HepG2 (cell line): ENCODE measurements around the gene CATSPER2. TPM values are rescaled to one million over a fixed set of nuclear protein-coding genes. Genes with fewer than 3 reads are reported as not detected.
"Not testable (repeated sequence)": the region's sequence is repeated elsewhere in the genome, so short reads cannot be mapped to it uniquely, and the experiment has no call there.

Source experiments
- ATAC-seq: fragments of 200-7000 bp; cut with Tn5 transposase; 3 replicates; pipeline ENCODE4 v1.9.1; 2020; ENCODE audit warnings: mild to moderate bottlenecking, moderate library complexity
- BruUV-seq: library from RNA; stranded (reverse); fragments of 400-500 nt; replicated peaks from 2 replicates; lab custom pipeline; 2021; lab: Mats Ljungman, UMichigan
- CTCF ChIA-PET: fragments of 300-600 bp; formaldehyde crosslinking; extraction: SDS; loops from one replicate; lab custom pipeline; 2021; ENCODE audit warnings: low total read pairs, inconsistent platforms, low intra/inter-chr PET ratio; lab: Yijun Ruan, JAX
- POLR2A ChIA-PET: fragments of 350-600 bp; sonication (Branson Sonifier 250); formaldehyde crosslinking; loops from one replicate; lab custom pipeline; 2020; ENCODE audit warnings: antibody characterized with exemption, inconsistent platforms; lab: Yijun Ruan, JAX
- DNase-seq: peaks from one replicate; pipeline ENCODE4 v3.0.0-alpha.2; 2015; ENCODE audit warnings: low spot score
- FAIRE-seq: peaks from 3 replicates; lab custom pipeline; 2011; peaks lifted over from hg19 to GRCh38; lab: Jason Lieb, UNC
- H2AFZ ChIP-seq: one replicate; pipeline ENCODE4 v1.6.1; 2011; ENCODE audit warnings: low read length, inconsistent platforms
- H3K27ac ChIP-seq: fragments of 300-600 bp; 3 replicates; pipeline ENCODE4 v1.8.0; 2011; ENCODE audit warnings: mixed run types, mild to moderate bottlenecking, mixed read lengths, low read length, inconsistent platforms; ENCODE audit not compliant: insufficient read depth; ENCODE audit errors: extremely low read length
- H3K27me3 ChIP-seq, 2 experiments: fragments of 200-600 bp in 1 of 2; 2 replicates in 1 of 2; 3 replicates in 1 of 2; pipeline versions ENCODE4 v1.6.0 to v1.8.0; 2011; ENCODE audit warnings: low read length in 2 of 2, mild to moderate bottlenecking in 2 of 2, moderate library complexity in 2 of 2, inconsistent platforms in 1 of 2; ENCODE audit not compliant: insufficient read depth in 2 of 2, control insufficient read depth in 1 of 2
- H3K36me3 ChIP-seq, 2 experiments: fragments of 200-600 bp in 1 of 2; replicated peaks in 1 of 2; 2 replicates in 1 of 2; 3 replicates in 1 of 2; pipeline versions ENCODE4 v1.5.1 to v1.8.0; 2011; ENCODE audit warnings: low read length in 2 of 2, inconsistent platforms in 1 of 2; ENCODE audit not compliant: insufficient read depth in 2 of 2, control insufficient read depth in 1 of 2
- H3K4me1 ChIP-seq: 2 replicates; pipeline ENCODE4 v1.5.1; 2012; ENCODE audit warnings: low read length, inconsistent platforms; ENCODE audit not compliant: insufficient read depth
- H3K4me2 ChIP-seq: 2 replicates; pipeline ENCODE4 v1.6.0; 2011; ENCODE audit warnings: low read depth, low read length, inconsistent platforms
- H3K4me3 ChIP-seq, 3 experiments: fragments of 200-600 bp in 1 of 3; sonication (generic), shearing (Covaris generic) in 1 of 3; replicated peaks in 1 of 3; 2 replicates each; pipeline ENCODE4 v1.5.1; 2011 to 2016; ENCODE audit warnings: low read length in 3 of 3, inconsistent platforms in 2 of 3, low read depth in 2 of 3, mild to moderate bottlenecking in 2 of 3, control low read depth in 1 of 3, mixed read lengths in 1 of 3; ENCODE audit not compliant: insufficient read depth in 1 of 3
- H3K79me2 ChIP-seq: one replicate; pipeline ENCODE4 v1.6.1; 2011; ENCODE audit warnings: low read length, inconsistent platforms; ENCODE audit not compliant: insufficient read depth
- H3K9ac ChIP-seq: 2 replicates; pipeline ENCODE4 v1.6.0; 2011; ENCODE audit warnings: mild to moderate bottlenecking, low read depth, low read length, inconsistent platforms; ENCODE audit not compliant: insufficient read depth
- H3K9me3 ChIP-seq: 2 replicates; pipeline ENCODE4 v1.5.1; 2012; ENCODE audit warnings: mild to moderate bottlenecking, low read length
- H4K20me1 ChIP-seq: 2 replicates; pipeline ENCODE4 v1.6.0; 2011; ENCODE audit warnings: inconsistent platforms, mild to moderate bottlenecking, low read length, moderate library complexity; ENCODE audit not compliant: insufficient read depth
- ATF7 ChIP-seq, 2 experiments: fragments of 450-650 bp in 1 of 2; sonication (generic) in 1 of 2; formaldehyde crosslinking in 1 of 2; IDR thresholded peaks; 2 replicates each; pipeline versions ENCODE4 v1.4.0 to v1.6.1; 2016 to 2020; ENCODE audit warnings: antibody characterized with exemption in 1 of 2, mild to moderate bottlenecking in 1 of 2, missing genetic modification reagents in 1 of 2
- CHD2 ChIP-seq: IDR thresholded peaks from 2 replicates; pipeline ENCODE4 v1.6.1; 2011; ENCODE audit warnings: low read depth, low read length, improper control_type of control experiment
- CREB1 ChIP-seq, 2 experiments: fragments of 450-650 bp in 1 of 2; IDR thresholded peaks; 2 replicates each; pipeline ENCODE4 v1.6.1; 2016 to 2017; ENCODE audit warnings: control low read depth in 1 of 2, mild to moderate bottlenecking in 1 of 2, missing compliant biosample characterization in 1 of 2, missing genetic modification characterization in 1 of 2
- HCFC1 ChIP-seq: fragments of 150-350 bp; IDR thresholded peaks from 2 replicates; pipeline ENCODE4 v1.6.1; 2014; ENCODE audit warnings: low read depth, low read length
- HMG20A ChIP-seq: IDR thresholded peaks from 2 replicates; pipeline ENCODE4 v1.6.1; 2016; ENCODE audit warnings: borderline replicate concordance
- ISL2 ChIP-seq: sonication (generic); formaldehyde crosslinking; IDR thresholded peaks from 2 replicates; pipeline ENCODE4 v1.5.0; 2020; ENCODE audit warnings: missing genetic modification reagents
- KAT7 ChIP-seq: IDR thresholded peaks from 2 replicates; pipeline ENCODE4 v1.6.1; 2018; ENCODE audit warnings: borderline replicate concordance, missing compliant biosample characterization
- NCOR1 ChIP-seq: fragments of 200-600 bp; sonication (generic); IDR thresholded peaks from 2 replicates; pipeline ENCODE4 v1.7.0; 2017; ENCODE audit warnings: antibody characterized with exemption, low read length, borderline replicate concordance
- POLR2AphosphoS2 ChIP-seq: IDR thresholded peaks from 2 replicates; pipeline ENCODE4 v1.6.1; 2011; ENCODE audit warnings: low read depth, low read length, improper control_type of control experiment
- POLR2AphosphoS5 ChIP-seq: IDR thresholded peaks from 2 replicates; pipeline ENCODE4 v1.6.1; 2012; ENCODE audit warnings: low read depth, low read length
- RBM39 ChIP-seq: fragments of 200-400 bp; formaldehyde crosslinking; IDR thresholded peaks from one replicate; pipeline ENCODE4 v1.6.1; 2018; ENCODE audit warnings: antibody characterized with exemption, mild to moderate bottlenecking, low read depth, low read length; ENCODE audit not compliant: poor library complexity, severe bottlenecking
- ZNF143 ChIP-seq: sonication (generic); formaldehyde crosslinking; IDR thresholded peaks from 2 replicates; pipeline ENCODE4 v1.4.0; 2020; ENCODE audit warnings: missing genetic modification reagents
- ZNF333 ChIP-seq: sonication (generic); formaldehyde crosslinking; IDR thresholded peaks from 2 replicates; pipeline ENCODE4 v1.4.0; 2020; ENCODE audit warnings: mild to moderate bottlenecking, missing genetic modification reagents, borderline replicate concordance
- ZNF446 ChIP-seq: sonication (generic); formaldehyde crosslinking; IDR thresholded peaks from 2 replicates; pipeline ENCODE4 v1.5.0; 2020; ENCODE audit warnings: mild to moderate bottlenecking, missing genetic modification reagents
- ZNF720 ChIP-seq: sonication (generic); formaldehyde crosslinking; IDR thresholded peaks from 2 replicates; pipeline ENCODE4 v1.4.0; 2020; ENCODE audit warnings: missing genetic modification reagents
- WGBS: methylation state at CpG from one replicate; pipeline ENCODE4 v1.1.6; 2017; ENCODE audit warnings: low lambda C conversion rate; 5-methylcytosine and 5-hydroxymethylcytosine counted together
- in situ Hi-C: cut with HindIII; loops from 2 replicates; pipeline ENCODE4 v1.10.0; 2017; ENCODE audit warnings: low pct_unique_long_range_greater_than_20kb; ENCODE audit not compliant: extremely low pct_ligation_motif_present
- intact Hi-C: fragments of 100-400 bp; cut with micrococcal nuclease; formaldehyde crosslinking; loops from one replicate; pipeline ENCODE4 v1.10.0; 2022; ENCODE audit not compliant: unreplicated experiment
- polyA plus RNA-seq, 8 experiments: library from polyadenylated mRNA; depleted of rRNA in 3 of 8; stranded (reverse) in 7 of 8; unstranded in 1 of 8; fragments of >200 nt; fragmentation: Illumina TruSeq in 4 of 8; extraction: Trizol in 4 of 8; gene quantifications; 2 replicates each; pipeline versions ENCODE4 v1.2.1 to v1.2.3, GENCODE V29; 2011 to 2016; ENCODE audit warnings: low read depth in 4 of 8, missing spikeins in 1 of 8, mixed read lengths in 1 of 8; ENCODE audit not compliant: insufficient read depth in 1 of 8
- total RNA-seq, 5 experiments: library from RNA; depleted of rRNA; stranded (reverse); fragments of >200 nt; fragmentation: Illumina TruSeq; extraction: Trizol; gene quantifications; 2 replicates each; pipeline ENCODE4 v1.2.3, GENCODE V29; 2016; ENCODE audit warnings: low read depth in 1 of 5
- TF ChIP-seq, protein P1 (sequence below): fragments of 450-650 bp; IDR thresholded peaks from 2 replicates; pipeline ENCODE4 v1.6.1; 2017; ENCODE audit warnings: mild to moderate bottlenecking
- TF ChIP-seq, protein P2 (sequence below): sonication (generic); formaldehyde crosslinking; IDR thresholded peaks from 2 replicates; pipeline ENCODE4 v1.8.0; 2022; ENCODE audit warnings: mild to moderate bottlenecking, missing genetic modification reagents, borderline replicate concordance

Gene CATSPER2
- total and polyA plus RNA-seq, 2 of the 13 experiments (the other 11 are each of a cell fraction or from before 2014, with no cell fraction given): 0.28 to 0.66 TPM

DNA sequence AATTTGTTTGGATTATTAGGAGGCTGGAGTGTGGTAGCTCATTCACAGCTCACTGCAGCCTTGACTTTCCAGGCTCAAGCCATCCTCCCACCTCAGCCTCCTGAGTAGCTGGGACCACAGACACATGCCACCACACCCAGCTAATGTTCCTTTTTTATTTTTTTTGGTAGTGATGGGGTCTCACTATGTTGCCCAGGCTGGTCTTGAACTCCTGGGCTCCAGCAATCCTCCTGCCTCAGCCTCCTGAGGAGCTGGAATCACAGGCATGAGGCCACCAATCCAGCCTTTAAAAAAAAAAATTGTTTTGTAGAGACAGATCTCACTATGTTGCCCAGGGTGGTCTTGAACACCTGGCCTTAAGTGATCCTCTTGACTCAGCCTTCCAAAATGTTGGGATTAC, 21.7 kb downstream of the CATSPER2 start:
- intact Hi-C loops, H3K9me3 ChIP-seq, H3K4me1 ChIP-seq, H3K4me2 ChIP-seq, FAIRE-seq, H3K79me2 ChIP-seq, H3K27me3 ChIP-seq, ATAC-seq, in situ Hi-C loops, POLR2A ChIA-PET, H4K20me1 ChIP-seq, H3K27ac ChIP-seq, BruUV-seq, H3K4me3 ChIP-seq, H3K36me3 ChIP-seq, H2AFZ ChIP-seq, H3K9ac ChIP-seq, CTCF ChIA-PET, DNase-seq: not testable (repeated sequence)

DNA sequence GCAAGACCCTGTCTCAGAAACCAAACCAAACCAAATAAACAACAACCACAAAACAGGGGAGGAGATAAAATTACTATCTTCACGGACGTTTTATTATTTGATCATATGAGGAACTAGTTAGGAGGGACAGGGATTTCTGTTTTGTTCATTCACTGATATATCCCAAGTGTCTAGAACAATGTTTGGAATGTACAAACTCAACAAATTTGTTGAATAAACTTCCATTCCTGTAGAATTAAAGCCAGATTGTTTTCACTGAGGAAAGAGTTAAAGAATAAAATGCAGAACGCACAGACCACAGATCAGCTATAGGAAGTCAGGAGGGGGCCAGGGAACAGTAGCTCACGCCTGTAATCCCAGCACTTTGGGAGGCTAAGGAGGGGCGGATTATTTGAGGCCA, 23.5 kb downstream of the CATSPER2 start:
- H3K4me1 ChIP-seq: no peaks in the 10 kb centered on the region
- no TSS peak for BruUV-seq
- POLR2A ChIA-PET: no interaction called here
- ATAC-seq (no peak), DNase-seq (no peak), FAIRE-seq (no peak)
- no peak overlapping the region for H3K9ac ChIP-seq
- no peak overlapping the region for H3K4me3 ChIP-seq
- no peaks in the 10 kb centered on the region for H3K9me3 ChIP-seq
- H2AFZ ChIP-seq: no peak overlapping the region
- no peak overlapping the region for H3K27ac ChIP-seq
- no peaks in the 10 kb centered on the region for H4K20me1 ChIP-seq
- in situ Hi-C loops (no loop called here), intact Hi-C loops (no loop called here)
- no peaks in the 10 kb centered on the region for H3K79me2 ChIP-seq
- no peaks in the 10 kb centered on the region for H3K36me3 ChIP-seq
- CTCF ChIA-PET: no interaction called here
- H3K4me2 ChIP-seq: no peak overlapping the region
- no peaks in the 10 kb centered on the region for H3K27me3 ChIP-seq
- 0% methylated on average over 5 of the region's 5 CpGs for WGBS
- TF ChIP-seq ATF7 (IDR thresholded peaks at IDR 0.05) (no peak), ATF7 (CRISPR knock-in tag; IDR thresholded peaks at IDR 0.05) (no peak), CHD2 (no peak), NCOR1 (no peak), HCFC1 (no peak), POLR2AphosphoS2 (no peak), CREB1 (IDR thresholded peaks at IDR 0.05) (no peak), CREB1 (CRISPR knock-in tag; IDR thresholded peaks at IDR 0.05) (no peak), ZNF720 (CRISPR knock-in tag) (no peak), ZNF143 (CRISPR knock-in tag) (no peak), POLR2AphosphoS5 (no peak), KAT7 (CRISPR knock-in tag) (no peak), ZNF446 (no peak), HMG20A (CRISPR knock-in tag) (no peak), ZNF333 (CRISPR knock-in tag) (no peak), ISL2 (CRISPR knock-in tag) (no peak), RBM39 (no peak)
- TF ChIP-seq, protein P1, sequence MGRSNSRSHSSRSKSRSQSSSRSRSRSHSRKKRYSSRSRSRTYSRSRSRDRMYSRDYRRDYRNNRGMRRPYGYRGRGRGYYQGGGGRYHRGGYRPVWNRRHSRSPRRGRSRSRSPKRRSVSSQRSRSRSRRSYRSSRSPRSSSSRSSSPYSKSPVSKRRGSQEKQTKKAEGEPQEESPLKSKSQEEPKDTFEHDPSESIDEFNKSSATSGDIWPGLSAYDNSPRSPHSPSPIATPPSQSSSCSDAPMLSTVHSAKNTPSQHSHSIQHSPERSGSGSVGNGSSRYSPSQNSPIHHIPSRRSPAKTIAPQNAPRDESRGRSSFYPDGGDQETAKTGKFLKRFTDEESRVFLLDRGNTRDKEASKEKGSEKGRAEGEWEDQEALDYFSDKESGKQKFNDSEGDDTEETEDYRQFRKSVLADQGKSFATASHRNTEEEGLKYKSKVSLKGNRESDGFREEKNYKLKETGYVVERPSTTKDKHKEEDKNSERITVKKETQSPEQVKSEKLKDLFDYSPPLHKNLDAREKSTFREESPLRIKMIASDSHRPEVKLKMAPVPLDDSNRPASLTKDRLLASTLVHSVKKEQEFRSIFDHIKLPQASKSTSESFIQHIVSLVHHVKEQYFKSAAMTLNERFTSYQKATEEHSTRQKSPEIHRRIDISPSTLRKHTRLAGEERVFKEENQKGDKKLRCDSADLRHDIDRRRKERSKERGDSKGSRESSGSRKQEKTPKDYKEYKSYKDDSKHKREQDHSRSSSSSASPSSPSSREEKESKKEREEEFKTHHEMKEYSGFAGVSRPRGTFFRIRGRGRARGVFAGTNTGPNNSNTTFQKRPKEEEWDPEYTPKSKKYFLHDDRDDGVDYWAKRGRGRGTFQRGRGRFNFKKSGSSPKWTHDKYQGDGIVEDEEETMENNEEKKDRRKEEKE: no peak
- TF ChIP-seq, protein P2, sequence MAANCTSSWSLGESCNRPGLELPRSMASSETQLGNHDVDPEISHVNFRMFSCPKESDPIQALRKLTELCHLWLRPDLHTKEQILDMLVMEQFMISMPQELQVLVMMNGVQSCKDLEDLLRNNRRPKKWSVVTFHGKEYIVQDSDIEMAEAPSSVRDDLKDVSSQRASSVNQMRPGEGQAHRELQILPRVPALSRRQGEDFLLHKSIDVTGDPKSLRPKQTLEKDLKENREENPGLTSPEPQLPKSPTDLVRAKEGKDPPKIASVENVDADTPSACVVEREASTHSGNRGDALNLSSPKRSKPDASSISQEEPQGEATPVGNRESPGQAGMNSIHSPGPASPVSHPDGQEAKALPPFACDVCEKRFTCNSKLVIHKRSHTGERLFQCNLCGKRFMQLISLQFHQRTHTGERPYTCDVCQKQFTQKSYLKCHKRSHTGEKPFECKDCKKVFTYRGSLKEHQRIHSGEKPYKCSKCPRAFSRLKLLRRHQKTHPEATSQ (CRISPR knock-in tag): no peak
